Natural killer cell (primary cell): ENCODE measurements around the gene GOLGA1. TPM values are rescaled to one million over a fixed set of nuclear protein-coding genes. Genes with fewer than 3 reads are reported as not detected.

Experiments
- ATAC-seq, 3 donors: fragments of 150-1000 bp in 2 of 3; fragments of 200-7000 bp in 1 of 3; cut with Tn5 transposase; 1 replicate in 1 of 3; 2 replicates in 2 of 3; pipeline ENCODE4 v1.10.0; 2021; ENCODE audit warnings: mild to moderate bottlenecking in 2 of 3, moderate library complexity in 2 of 3
- DNase-seq, 2 donors: peaks; one replicate each; pipeline versions ENCODE4 v3.0.0 to v3.0.0-alpha.2; 2013 to 2021; ENCODE audit warnings: mixed read lengths in 1 of 2
- H3K27ac ChIP-seq: one replicate; pipeline ENCODE4 v1.5.1; 2013; ENCODE audit warnings: mild to moderate bottlenecking, low read length
- H3K27me3 ChIP-seq: one replicate; pipeline ENCODE4 v1.6.1; 2013; ENCODE audit warnings: low read length; ENCODE audit not compliant: control insufficient read depth, insufficient read depth
- H3K36me3 ChIP-seq: one replicate; pipeline ENCODE4 v1.6.1; 2013; ENCODE audit warnings: low read length; ENCODE audit not compliant: control insufficient read depth, insufficient read depth
- H3K4me1 ChIP-seq: one replicate; pipeline ENCODE4 v1.6.1; 2013; ENCODE audit warnings: low read length; ENCODE audit not compliant: control insufficient read depth, insufficient read depth
- H3K4me3 ChIP-seq: one replicate; pipeline ENCODE4 v1.5.1; 2013; ENCODE audit warnings: low read length
- H3K9me3 ChIP-seq: one replicate; pipeline ENCODE4 v1.6.1; 2013; ENCODE audit warnings: low read length; ENCODE audit not compliant: control insufficient read depth, insufficient read depth
- H3K27ac Mint-ChIP-seq, 2 donors: one replicate each; pipeline ENCODE4 v1.8.0; 2022; ENCODE audit warnings: mild to moderate bottlenecking in 2 of 2, mixed read lengths in 2 of 2, moderate library complexity in 1 of 2
- H3K27me3 Mint-ChIP-seq, 2 donors: one replicate each; pipeline ENCODE4 v1.8.0; 2022; ENCODE audit warnings: low read depth in 2 of 2, mixed read lengths in 2 of 2
- H3K36me3 Mint-ChIP-seq: one replicate; pipeline ENCODE4 v1.8.0; 2022; ENCODE audit warnings: mixed read lengths
- H3K4me1 Mint-ChIP-seq, 2 donors: one replicate each; pipeline ENCODE4 v1.8.0; 2022; ENCODE audit warnings: mixed read lengths in 2 of 2
- H3K4me3 Mint-ChIP-seq: one replicate; pipeline ENCODE4 v1.8.0; 2022; ENCODE audit warnings: mild to moderate bottlenecking, moderate library complexity, mixed read lengths
- H3K9me3 Mint-ChIP-seq, 2 donors: one replicate each; pipeline ENCODE4 v1.8.0; 2022; ENCODE audit warnings: mixed read lengths in 2 of 2
- WGBS: methylation state at CpG from one replicate; pipeline ENCODE4 v1.1.7; 2013; ENCODE audit warnings: missing lambda C conversion rate; ENCODE audit not compliant: insufficient coverage; 5-methylcytosine and 5-hydroxymethylcytosine counted together
- intact Hi-C: fragments of 100-400 bp; cut with micrococcal nuclease; formaldehyde crosslinking; loops from one replicate; pipeline ENCODE4 v1.14.2; 2022
- total RNA-seq, 4 donors: library from RNA; stranded (reverse); fragments of 120-200 nt in 1 of 4; gene quantifications; one replicate each; pipeline versions ENCODE4 v1.2.3 to v1.2.4, GENCODE V29; 2013 to 2022
- TF ChIP-seq, protein P1 (sequence below): fragments of 200-600 bp; IDR thresholded peaks from one replicate; pipeline ENCODE4 v1.8.0; 2022; ENCODE audit warnings: antibody characterized with exemption

Gene GOLGA1
- total RNA-seq, 3 donors from 2014 or later (not counting 1 experiment from before 2014, with no cell fraction given): 21.5 to 32.4 (median 27.0) TPM

DNA sequence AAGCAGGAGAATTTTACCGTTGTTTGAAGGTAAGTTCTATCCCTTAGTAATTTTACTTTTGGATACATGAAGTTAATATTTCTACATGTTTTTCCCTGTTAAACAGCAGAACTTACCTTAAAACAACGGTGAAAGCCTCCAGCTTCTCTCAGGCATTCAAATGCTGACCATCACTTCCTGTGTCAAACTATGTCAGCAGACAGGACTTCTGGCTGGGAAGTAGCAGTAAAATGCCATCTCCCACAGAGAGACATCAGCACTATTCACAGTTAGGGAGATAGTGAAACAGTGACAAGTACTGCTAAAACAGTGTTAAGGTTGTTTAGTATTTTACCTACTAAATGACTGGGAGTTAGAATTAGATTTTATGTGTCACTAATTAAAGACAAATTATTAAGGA lies 34.2 kb upstream of the GOLGA1 start:
- no peak for DNase-seq
- Mint-ChIP-seq H3K27ac (peak overlapping the region; percentile 54 to 66), H3K27me3 (no peaks in the 10 kb centered on the region), H3K36me3 (no peaks in the 10 kb centered on the region), H3K9me3 (no peaks in the 10 kb centered on the region), H3K4me3 (no peak overlapping the region), H3K4me1 (peaks cover 11 to 12% of the 10 kb centered on the region in 2 donors)
- ATAC-seq: peak; percentile 58 to 68 (median 63)
- Histone ChIP-seq H3K4me3 (no peak overlapping the region), H3K9me3 (no peaks in the 10 kb centered on the region), H3K27ac (peak overlapping the region; percentile 3), H3K36me3 (peaks cover 9% of the 10 kb centered on the region), H3K27me3 (no peaks in the 10 kb centered on the region), H3K4me1 (no peaks in the 10 kb centered on the region)
- intact Hi-C loops: no loop called here
- TF ChIP-seq, protein P1, sequence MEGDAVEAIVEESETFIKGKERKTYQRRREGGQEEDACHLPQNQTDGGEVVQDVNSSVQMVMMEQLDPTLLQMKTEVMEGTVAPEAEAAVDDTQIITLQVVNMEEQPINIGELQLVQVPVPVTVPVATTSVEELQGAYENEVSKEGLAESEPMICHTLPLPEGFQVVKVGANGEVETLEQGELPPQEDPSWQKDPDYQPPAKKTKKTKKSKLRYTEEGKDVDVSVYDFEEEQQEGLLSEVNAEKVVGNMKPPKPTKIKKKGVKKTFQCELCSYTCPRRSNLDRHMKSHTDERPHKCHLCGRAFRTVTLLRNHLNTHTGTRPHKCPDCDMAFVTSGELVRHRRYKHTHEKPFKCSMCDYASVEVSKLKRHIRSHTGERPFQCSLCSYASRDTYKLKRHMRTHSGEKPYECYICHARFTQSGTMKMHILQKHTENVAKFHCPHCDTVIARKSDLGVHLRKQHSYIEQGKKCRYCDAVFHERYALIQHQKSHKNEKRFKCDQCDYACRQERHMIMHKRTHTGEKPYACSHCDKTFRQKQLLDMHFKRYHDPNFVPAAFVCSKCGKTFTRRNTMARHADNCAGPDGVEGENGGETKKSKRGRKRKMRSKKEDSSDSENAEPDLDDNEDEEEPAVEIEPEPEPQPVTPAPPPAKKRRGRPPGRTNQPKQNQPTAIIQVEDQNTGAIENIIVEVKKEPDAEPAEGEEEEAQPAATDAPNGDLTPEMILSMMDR: no peak
- 17% methylated on average over 1 of the region's 2 CpGs for WGBS

DNA sequence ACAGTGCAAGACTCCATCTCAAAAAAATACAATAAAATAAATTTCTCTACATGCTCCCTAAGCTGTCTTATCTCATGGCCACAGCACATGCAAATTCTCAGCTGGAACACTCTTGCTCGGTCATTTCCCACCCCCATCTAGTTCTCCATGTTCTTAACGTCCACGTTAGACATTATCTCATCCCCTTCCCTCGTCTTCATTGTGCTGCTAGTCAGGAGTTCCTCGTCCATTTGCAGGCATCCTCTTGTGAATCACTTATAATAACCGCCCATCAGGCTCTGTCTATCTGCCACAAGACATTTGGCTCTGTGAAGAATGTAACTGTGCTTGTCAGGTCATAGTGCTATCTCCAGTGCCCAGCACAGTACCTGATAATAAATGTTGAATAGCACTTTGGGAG lies 32.9 kb upstream of the GOLGA1 start:
- DNase-seq (no peak), ATAC-seq (no peak)
- Histone ChIP-seq H3K4me3 (no peak overlapping the region), H3K27ac (no peak overlapping the region), H3K27me3 (no peaks in the 10 kb centered on the region), H3K4me1 (no peaks in the 10 kb centered on the region), H3K9me3 (no peaks in the 10 kb centered on the region), H3K36me3 (peaks cover 11% of the 10 kb centered on the region)
- no peaks in the 10 kb centered on the region for H3K36me3 Mint-ChIP-seq
- no peak overlapping the region for H3K27ac Mint-ChIP-seq
- no peak overlapping the region for H3K4me3 Mint-ChIP-seq
- WGBS: 97% methylated on average over 6 of the region's 6 CpGs
- TF ChIP-seq, protein P1: no peak
- peaks cover 11 to 12% of the 10 kb centered on the region in 2 donors for H3K4me1 Mint-ChIP-seq
- intact Hi-C loops: no loop called here
- no peaks in the 10 kb centered on the region for H3K27me3 Mint-ChIP-seq
- no peaks in the 10 kb centered on the region for H3K9me3 Mint-ChIP-seq

DNA sequence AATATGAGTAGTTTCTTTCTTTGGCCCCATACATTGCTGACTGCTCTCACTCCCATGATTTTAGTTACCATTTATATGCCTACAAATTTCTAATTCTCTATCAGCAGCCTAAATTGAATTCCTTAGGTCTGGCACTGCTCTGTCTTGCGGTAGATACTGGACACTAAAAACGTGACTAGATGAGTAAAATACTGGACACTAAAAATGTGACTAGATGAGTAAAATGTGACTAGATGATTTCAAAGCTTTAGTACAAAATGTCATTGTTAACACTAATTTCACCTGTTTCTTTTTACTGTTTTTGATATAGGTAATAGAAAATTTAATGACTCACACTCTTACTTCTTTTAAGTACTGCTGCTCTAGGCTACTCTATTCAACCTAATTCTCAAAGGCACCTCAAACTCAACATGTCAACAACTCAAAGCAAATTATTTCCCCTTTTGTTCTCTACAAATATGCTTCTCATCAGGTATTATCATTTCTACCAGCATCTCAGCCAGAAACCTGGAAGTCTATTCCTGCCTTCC lies 31.4 kb upstream of the GOLGA1 start:
- peaks cover 11 to 12% of the 10 kb centered on the region in 2 donors for H3K4me1 Mint-ChIP-seq
- intact Hi-C loops: no loop called here
- DNase-seq (no peak), ATAC-seq (no peak)
- no peaks in the 10 kb centered on the region for H3K27me3 Mint-ChIP-seq
- 88% methylated on average over 2 of the region's 2 CpGs for WGBS
- H3K36me3 Mint-ChIP-seq: no peaks in the 10 kb centered on the region
- Histone ChIP-seq H3K4me3 (no peak overlapping the region), H3K27me3 (no peaks in the 10 kb centered on the region), H3K9me3 (no peaks in the 10 kb centered on the region), H3K4me1 (no peaks in the 10 kb centered on the region), H3K36me3 (peaks cover 12% of the 10 kb centered on the region), H3K27ac (no peak overlapping the region)
- no peaks in the 10 kb centered on the region for H3K9me3 Mint-ChIP-seq
- H3K4me3 Mint-ChIP-seq: no peak overlapping the region
- TF ChIP-seq, protein P1: no peak
- H3K27ac Mint-ChIP-seq: no peak overlapping the region

DNA sequence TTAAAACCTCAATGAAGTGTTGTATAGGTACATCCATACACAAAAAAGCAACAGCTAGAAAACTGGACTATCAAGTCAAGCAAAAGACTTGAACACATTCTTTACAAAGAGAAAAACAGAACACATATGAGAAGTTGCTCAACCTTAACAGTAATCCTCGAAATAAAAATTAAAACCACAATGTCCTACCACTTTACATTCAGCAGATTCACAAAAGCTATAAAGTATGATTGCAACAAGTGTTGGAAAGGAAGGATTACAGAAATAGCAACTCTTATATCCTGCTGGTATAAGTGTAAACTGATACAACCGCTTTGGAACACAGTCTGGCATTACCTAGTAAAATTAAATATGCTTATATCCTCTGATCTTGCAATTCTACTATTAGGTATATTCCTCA lies 28.5 kb upstream of the GOLGA1 start:
- no peak for DNase-seq
- Histone ChIP-seq H3K4me3 (no peak overlapping the region), H3K9me3 (no peaks in the 10 kb centered on the region), H3K4me1 (peaks cover 10% of the 10 kb centered on the region), H3K27ac (no peak overlapping the region), H3K27me3 (no peaks in the 10 kb centered on the region), H3K36me3 (peaks cover 12% of the 10 kb centered on the region)
- no peak for ATAC-seq
- H3K36me3 Mint-ChIP-seq: no peaks in the 10 kb centered on the region
- TF ChIP-seq, protein P1: no peak
- H3K9me3 Mint-ChIP-seq: no peaks in the 10 kb centered on the region
- WGBS: 40% methylated on average over 1 of the region's 2 CpGs
- no peaks in the 10 kb centered on the region for H3K27me3 Mint-ChIP-seq
- no peak overlapping the region for H3K4me3 Mint-ChIP-seq
- H3K27ac Mint-ChIP-seq: no peak overlapping the region
- peaks cover 19 to 21% of the 10 kb centered on the region in 2 donors for H3K4me1 Mint-ChIP-seq
- intact Hi-C loops: no loop called here
